HCT116 (cell line): ENCODE data around the gene DCAF11.

Experiments used
- ATF3 ChIP-seq: IDR thresholded peaks from 2 replicates; pipeline ENCODE4 v1.6.1; 2012
- CEBPB ChIP-seq: IDR thresholded peaks from 2 replicates; pipeline ENCODE4 v1.6.1; 2012; ENCODE audit warnings: low read depth
- CTCF ChIP-seq, 3 experiments: fragments of 200-600 bp in 1 of 3; sonication (generic) in 1 of 3; IDR thresholded peaks in 2 of 3; conservative IDR thresholded peaks in 1 of 3; 2 replicates each; pipeline ENCODE4 v1.5.1; 2012 to 2017; ENCODE audit warnings: low read depth in 2 of 3, low read length in 2 of 3, antibody characterized with exemption in 1 of 3, borderline replicate concordance in 1 of 3, control low read depth in 1 of 3, mild to moderate bottlenecking in 1 of 3, mixed read lengths in 1 of 3, mixed run types in 1 of 3, moderate library complexity in 1 of 3; ENCODE audit not compliant: insufficient read depth in 1 of 3
- EGR1 ChIP-seq: IDR thresholded peaks from 2 replicates; pipeline ENCODE4 v1.6.1; 2012; ENCODE audit warnings: low read depth
- FOSL1 ChIP-seq: IDR thresholded peaks from 2 replicates; pipeline ENCODE4 v1.6.1; 2012; ENCODE audit warnings: low read depth
- JUND ChIP-seq: IDR thresholded peaks from 2 replicates; pipeline ENCODE4 v1.6.1; 2012
- POLR2A ChIP-seq: IDR thresholded peaks from 2 replicates; pipeline ENCODE4 v1.7.0; 2011; ENCODE audit warnings: borderline replicate concordance; ENCODE audit not compliant: insufficient read depth, insufficient read length; ENCODE audit errors: extremely low read depth
- POLR2AphosphoS5 ChIP-seq: IDR thresholded peaks from 2 replicates; pipeline ENCODE4 v1.6.1; 2011; ENCODE audit warnings: mild to moderate bottlenecking, low read depth, low read length, moderate library complexity
- RAD21 ChIP-seq: IDR thresholded peaks from 2 replicates; pipeline ENCODE4 v1.6.1; 2012; ENCODE audit warnings: low read depth, mild to moderate bottlenecking
- YY1 ChIP-seq: IDR thresholded peaks from 2 replicates; pipeline ENCODE4 v1.6.1; 2011; ENCODE audit warnings: low read length, low read depth, moderate library complexity, mild to moderate bottlenecking; ENCODE audit not compliant: insufficient replicate concordance; ENCODE audit errors: extremely low read depth

GRCh38 chr14:24071836-24072430, 42.6 kb upstream of the DCAF11 start:
- TF ChIP-seq RAD21 = no peak
- no peak for TF ChIP-seq CTCF (IDR thresholded peaks at IDR 0.05 in 2 of 3, conservative IDR thresholded peaks at IDR 0.05 in 1 of 3; ENCODE audit: borderline replicate concordance in 1 of 3, insufficient read depth in 1 of 3, low read depth in 2 of 3, low read length in 2 of 3)
- no peak for TF ChIP-seq POLR2A
- TF ChIP-seq POLR2AphosphoS5 = no peak
- TF ChIP-seq ATF3 = no peak
- no peak for TF ChIP-seq CEBPB
- no peak for TF ChIP-seq EGR1
- no peak for TF ChIP-seq FOSL1
- no peak for TF ChIP-seq YY1
- no peak for TF ChIP-seq JUND
